GM18907 (cell line): ENCODE data around the gene TRPM2.

Experiments
- ATAC-seq: cut with Tn5 transposase; IDR thresholded peaks from one replicate; pipeline ENCODE4 v1.9.1; 2021; ENCODE audit warnings: mild to moderate bottlenecking, moderate library complexity; ENCODE audit not compliant: unreplicated experiment

Gene TRPM2

GRCh38 chr21:44370786-44371410 lies 17.5 kb downstream of the TRPM2 start:
- ATAC-seq, result no peak

GRCh38 chr21:44371596-44371995 lies 18.2 kb downstream of the TRPM2 start:
- ATAC-seq, result no peak

GRCh38 chr21:44372616-44373015 lies 19.2 kb downstream of the TRPM2 start:
- no peak for ATAC-seq

- no peak for ATAC-seq
These were observed 21.3 kb downstream of the TRPM2 start for GRCh38 chr21:44374601-44375280.

- no peak for ATAC-seq
These were observed 21.8 kb downstream of the TRPM2 start for GRCh38 chr21:44375281-44375651.

GRCh38 chr21:44375761-44376241 lies 22.4 kb downstream of the TRPM2 start:
- no peak for ATAC-seq

GRCh38 chr21:44376606-44377005 lies 23.2 kb downstream of the TRPM2 start:
- no peak for ATAC-seq

GRCh38 chr21:44377201-44377921 lies 23.9 kb downstream of the TRPM2 start:
- ATAC-seq, result no peak

- ATAC-seq, result no peak
These were observed 24.7 kb downstream of the TRPM2 start for GRCh38 chr21:44377922-44378645.

GRCh38 chr21:44378646-44379514 lies 25.5 kb downstream of the TRPM2 start:
- ATAC-seq, result no peak

GRCh38 chr21:44379515-44379848 lies 26.1 kb downstream of the TRPM2 start:
- no peak for ATAC-seq

- no peak for ATAC-seq
These were observed 26.8 kb downstream of the TRPM2 start for GRCh38 chr21:44379991-44380865.

GRCh38 chr21:44380876-44381275 lies 27.5 kb downstream of the TRPM2 start:
- ATAC-seq, result no peak

GRCh38 chr21:44381874-44382273 lies 28.5 kb downstream of the TRPM2 start:
- ATAC-seq, result no peak

GRCh38 chr21:44382536-44382935 lies 29.1 kb downstream of the TRPM2 start:
- no peak for ATAC-seq

- ATAC-seq, result no peak
These were observed 29.8 kb downstream of the TRPM2 start for GRCh38 chr21:44383216-44383615.

- ATAC-seq, result no peak
These were observed 31.5 kb downstream of the TRPM2 start for GRCh38 chr21:44384968-44385367.

- no peak for ATAC-seq
These were observed 35.9 kb downstream of the TRPM2 start for GRCh38 chr21:44389335-44389734.

GRCh38 chr21:44390886-44391285 lies 37.5 kb downstream of the TRPM2 start:
- ATAC-seq, result no peak
